Stimulated activated CD4-positive, alpha-beta T cell treated with anti-CD3 and anti-CD28 coated beads, Interleukin-15, amount 100 ng/mL, for 24 hours (primary cell): Measurements from ENCODE around the gene TADA2B.

Experiments
- DNase-seq: peaks from one replicate; pipeline ENCODE4 v3.0.0-alpha.2; 2020

TADA2B gene

GRCh38 chr4:7041801-7042502 lies 1.2 kb upstream of the TADA2B start:
- no peak for DNase-seq

GRCh38 chr4:7042503-7043283 lies 479 bp upstream of the TADA2B start:
- DNase-seq, result peak; percentile 96

- no peak for DNase-seq
Measured at GRCh38 chr4:7044137-7044930, 1.2 kb downstream of the TADA2B start.

GRCh38 chr4:7045553-7045952 lies 2.4 kb downstream of the TADA2B start:
- no peak for DNase-seq

- no peak for DNase-seq
Measured at GRCh38 chr4:7045961-7046921, 3.1 kb downstream of the TADA2B start.

GRCh38 chr4:7046971-7047370 lies 3.8 kb downstream of the TADA2B start:
- DNase-seq, result no peak

- no peak for DNase-seq
Measured at GRCh38 chr4:7048642-7049041, 5.5 kb downstream of the TADA2B start.

GRCh38 chr4:7049295-7049694 lies 6.1 kb downstream of the TADA2B start:
- DNase-seq, result no peak

GRCh38 chr4:7049739-7050138 lies 6.6 kb downstream of the TADA2B start:
- no peak for DNase-seq

GRCh38 chr4:7050481-7051143 lies 7.4 kb downstream of the TADA2B start:
- DNase-seq, result no peak

- DNase-seq, result no peak
Measured at GRCh38 chr4:7051144-7051495, 7.9 kb downstream of the TADA2B start.

GRCh38 chr4:7051905-7052304 lies 8.7 kb downstream of the TADA2B start:
- no peak for DNase-seq

- DNase-seq, result no peak
Measured at GRCh38 chr4:7052313-7052712, 9.1 kb downstream of the TADA2B start.

- peak; percentile 44 for DNase-seq
Measured at GRCh38 chr4:7052923-7053715, 9.9 kb downstream of the TADA2B start.

GRCh38 chr4:7054106-7054880 lies 11.1 kb downstream of the TADA2B start:
- no peak for DNase-seq

- no peak for DNase-seq
Measured at GRCh38 chr4:7055111-7055989, 12.2 kb downstream of the TADA2B start.

GRCh38 chr4:7055990-7056325 lies 12.8 kb downstream of the TADA2B start:
- DNase-seq, result no peak

- DNase-seq, result no peak
Measured at GRCh38 chr4:7058792-7059191, 15.6 kb downstream of the TADA2B start.

- no peak for DNase-seq
Measured at GRCh38 chr4:7059662-7060061, 16.5 kb downstream of the TADA2B start.
